GM12874 (cell line): ENCODE data around the gene HHAT.

ENCODE experiments used
- TF ChIP-seq, protein P1 (sequence below): IDR thresholded peaks from 2 replicates; pipeline ENCODE4 v1.5.1; 2011; ENCODE audit warnings: low read depth, mild to moderate bottlenecking, control low read depth, low read length, moderate library complexity; ENCODE audit not compliant: insufficient read depth

The HHAT gene

DNA sequence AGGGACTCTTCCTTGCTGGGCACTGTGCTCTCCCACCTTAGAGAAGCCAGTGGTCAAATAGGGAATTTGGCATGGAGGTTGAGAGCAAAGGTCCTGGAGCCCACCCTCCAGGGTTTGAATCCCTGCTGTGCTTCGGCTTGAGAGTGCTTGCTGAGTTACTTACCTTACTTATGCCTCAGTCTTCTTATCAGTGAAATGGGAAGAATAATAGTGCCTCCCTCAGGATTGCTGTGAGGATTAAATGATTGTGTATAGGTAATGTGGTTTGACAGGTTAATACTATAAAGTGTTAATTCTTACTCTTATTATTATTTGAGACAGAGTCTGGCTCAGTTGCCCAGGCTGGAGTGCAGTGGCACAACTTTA is 79.2 kb downstream of the HHAT start:
- TF ChIP-seq, protein P1, sequence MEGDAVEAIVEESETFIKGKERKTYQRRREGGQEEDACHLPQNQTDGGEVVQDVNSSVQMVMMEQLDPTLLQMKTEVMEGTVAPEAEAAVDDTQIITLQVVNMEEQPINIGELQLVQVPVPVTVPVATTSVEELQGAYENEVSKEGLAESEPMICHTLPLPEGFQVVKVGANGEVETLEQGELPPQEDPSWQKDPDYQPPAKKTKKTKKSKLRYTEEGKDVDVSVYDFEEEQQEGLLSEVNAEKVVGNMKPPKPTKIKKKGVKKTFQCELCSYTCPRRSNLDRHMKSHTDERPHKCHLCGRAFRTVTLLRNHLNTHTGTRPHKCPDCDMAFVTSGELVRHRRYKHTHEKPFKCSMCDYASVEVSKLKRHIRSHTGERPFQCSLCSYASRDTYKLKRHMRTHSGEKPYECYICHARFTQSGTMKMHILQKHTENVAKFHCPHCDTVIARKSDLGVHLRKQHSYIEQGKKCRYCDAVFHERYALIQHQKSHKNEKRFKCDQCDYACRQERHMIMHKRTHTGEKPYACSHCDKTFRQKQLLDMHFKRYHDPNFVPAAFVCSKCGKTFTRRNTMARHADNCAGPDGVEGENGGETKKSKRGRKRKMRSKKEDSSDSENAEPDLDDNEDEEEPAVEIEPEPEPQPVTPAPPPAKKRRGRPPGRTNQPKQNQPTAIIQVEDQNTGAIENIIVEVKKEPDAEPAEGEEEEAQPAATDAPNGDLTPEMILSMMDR, result no peak

DNA sequence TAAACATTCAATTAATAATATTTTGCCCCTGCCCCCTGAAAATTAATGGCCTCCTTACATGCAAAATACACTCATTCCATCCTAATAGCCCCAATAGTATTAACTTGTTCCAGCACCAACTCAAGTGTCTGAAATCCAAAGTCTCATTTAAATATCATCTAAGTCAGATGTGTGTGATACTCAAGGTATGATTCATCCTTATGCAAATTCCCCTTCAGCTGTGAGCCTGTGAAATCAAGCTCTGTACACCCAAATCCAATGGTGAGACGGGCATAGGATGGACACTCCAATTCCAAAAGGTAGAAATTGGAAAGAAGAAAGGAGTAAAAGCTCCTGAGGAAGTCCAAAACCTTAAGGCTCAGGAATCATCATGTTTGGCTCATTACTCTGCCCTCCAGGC is 83.5 kb downstream of the HHAT start:
- TF ChIP-seq, protein P1, result no peak

DNA sequence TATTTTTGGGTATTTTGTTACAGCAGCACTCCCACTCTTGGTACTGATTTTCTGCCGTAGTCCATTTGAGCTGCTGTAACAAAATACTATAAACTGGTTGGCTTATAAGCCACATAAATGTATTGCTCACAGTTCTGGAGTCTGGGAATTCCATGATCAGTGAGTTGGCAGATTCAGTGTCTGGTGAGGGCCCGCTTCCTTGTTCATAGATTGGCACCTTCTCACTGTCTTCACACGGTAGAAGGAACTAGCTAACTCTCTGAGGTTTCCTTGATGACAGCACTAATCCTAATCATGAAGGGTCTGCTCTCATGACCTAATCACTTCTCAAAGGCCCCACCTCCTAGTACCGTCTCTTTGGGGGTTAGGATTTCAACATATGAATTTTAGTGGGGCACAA is 85.2 kb downstream of the HHAT start:
- TF ChIP-seq, protein P1, result no peak

DNA sequence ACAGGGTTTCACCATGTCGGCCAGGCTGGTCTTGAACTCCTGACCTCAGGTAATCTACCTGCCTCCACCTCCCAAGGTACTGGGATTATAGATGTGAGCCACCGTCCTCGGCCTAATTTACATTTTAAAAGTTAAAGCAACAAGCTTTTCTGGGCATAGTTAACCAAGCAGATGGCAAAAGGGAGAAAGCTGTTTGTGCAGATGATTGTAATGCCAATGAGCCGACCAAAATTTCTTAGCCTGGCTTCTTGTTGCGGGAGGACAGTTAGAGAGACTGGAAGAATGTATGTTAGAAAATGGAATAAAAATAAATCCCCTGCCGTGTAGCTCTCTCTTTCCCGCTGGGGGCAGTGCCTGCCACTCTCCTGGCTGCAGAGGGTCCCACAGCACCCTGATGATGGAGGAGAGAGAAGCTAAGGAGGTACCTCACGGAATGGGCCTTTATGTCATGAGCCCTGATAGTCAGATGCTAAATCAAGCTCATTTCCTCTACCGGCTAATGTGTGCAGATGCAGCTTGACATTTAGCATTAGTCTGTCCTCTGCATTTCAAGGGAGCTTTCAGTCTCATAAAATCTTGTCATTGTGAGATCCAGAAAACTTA is 87.2 kb downstream of the HHAT start:
- TF ChIP-seq, protein P1, result no peak

DNA sequence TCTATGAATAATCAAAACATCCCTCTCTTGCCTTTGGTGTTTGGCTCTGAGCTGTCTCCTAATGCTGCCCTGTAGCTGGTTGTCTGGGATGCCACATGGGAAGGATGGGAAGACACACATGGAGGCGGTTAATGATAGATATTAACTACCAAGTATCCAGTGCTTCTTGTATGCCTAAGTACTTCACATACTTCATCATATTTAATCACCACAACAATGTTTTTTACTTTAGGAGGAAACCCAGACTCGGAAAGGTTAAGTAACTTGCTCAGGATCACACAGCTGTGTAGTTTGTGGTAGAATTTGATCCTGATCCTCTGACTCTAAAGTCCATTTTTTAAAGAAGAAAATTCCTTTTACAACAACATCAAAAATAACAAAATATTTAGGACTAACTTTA is 88.0 kb downstream of the HHAT start:
- TF ChIP-seq, protein P1, result no peak

DNA sequence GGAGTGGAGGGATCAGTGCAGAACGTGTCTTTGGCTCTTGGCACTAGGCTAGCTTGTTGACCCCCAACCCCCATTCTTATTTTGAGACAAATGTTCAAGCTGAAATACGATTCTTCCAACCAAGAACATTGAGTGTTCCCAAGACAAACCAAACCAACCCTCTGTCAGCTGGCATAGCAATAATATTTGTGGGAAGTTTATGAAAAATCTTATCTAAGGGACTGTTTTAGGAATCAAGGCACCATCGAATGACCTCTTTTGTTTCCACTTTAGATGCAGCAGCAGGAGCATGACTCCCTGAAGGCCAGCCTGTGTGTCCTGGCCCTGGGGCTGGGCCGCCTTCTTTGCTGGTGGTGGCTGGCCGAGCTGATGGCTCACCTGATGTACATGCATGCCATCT is 89.2 kb downstream of the HHAT start:
- TF ChIP-seq, protein P1, result no peak

DNA sequence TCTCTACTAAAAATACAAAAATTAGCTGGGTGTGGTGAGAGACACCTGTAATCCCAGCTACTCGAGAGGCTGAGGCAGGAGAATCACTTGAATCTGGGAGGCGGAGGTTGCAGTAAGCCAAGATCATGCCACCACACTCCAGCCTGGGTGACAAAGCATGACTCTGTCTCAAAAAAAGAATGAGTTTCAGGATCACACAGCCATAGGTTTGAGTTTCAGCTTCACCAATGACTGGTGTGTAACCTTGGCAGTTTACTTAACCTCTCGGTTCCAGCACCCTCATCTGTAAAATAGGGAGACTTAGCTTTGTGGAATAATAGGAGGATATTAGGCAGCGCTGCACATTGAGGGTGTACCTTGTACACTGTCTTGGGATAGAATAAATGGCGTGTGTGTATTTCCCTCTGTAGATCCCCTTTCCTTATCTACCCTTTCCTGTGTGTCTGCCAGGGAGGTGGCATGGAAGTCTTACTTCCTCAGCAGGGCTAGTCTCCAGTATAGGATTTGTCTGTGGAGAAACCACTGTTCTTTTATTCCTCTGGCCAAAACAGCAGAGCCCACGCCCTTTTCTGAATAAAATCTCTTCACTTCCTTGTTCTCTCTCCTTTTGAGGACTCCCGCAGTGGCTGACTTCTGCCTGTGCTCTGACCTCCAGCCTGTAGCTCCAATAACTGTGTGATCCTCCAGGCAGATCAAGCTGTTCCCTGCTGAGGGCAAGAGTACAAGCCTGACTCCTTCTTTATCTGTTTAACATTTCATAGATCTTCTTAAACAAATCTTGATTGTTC is 90.4 kb downstream of the HHAT start:
- TF ChIP-seq, protein P1, result no peak
